ENCODE data around the gene DGCR2. TPM values are rescaled to one million over a fixed set of nuclear protein-coding genes. Genes with fewer than 3 reads are reported as not detected.

The DGCR2 gene
- total and polyA plus RNA-seq, 2 of the 8 experiments (the other 6 are each of a cell fraction or from before 2014, with no cell fraction given) = 42.3 to 62.2 TPM

GRCh38 chr22:19046287-19046686, 75.9 kb downstream of the DGCR2 start (continued):
- TF ChIP-seq NRF1 (IDR thresholded peaks at IDR 0.05; ENCODE audit: low read depth, low read length) = no peak
- TF ChIP-seq BACH1 (IDR thresholded peaks at IDR 0.05; ENCODE audit: low read length) = no peak
- no peak for TF ChIP-seq CHD1 (IDR thresholded peaks at IDR 0.05; ENCODE audit: low read depth, low read length)
- TF ChIP-seq, protein P1, sequence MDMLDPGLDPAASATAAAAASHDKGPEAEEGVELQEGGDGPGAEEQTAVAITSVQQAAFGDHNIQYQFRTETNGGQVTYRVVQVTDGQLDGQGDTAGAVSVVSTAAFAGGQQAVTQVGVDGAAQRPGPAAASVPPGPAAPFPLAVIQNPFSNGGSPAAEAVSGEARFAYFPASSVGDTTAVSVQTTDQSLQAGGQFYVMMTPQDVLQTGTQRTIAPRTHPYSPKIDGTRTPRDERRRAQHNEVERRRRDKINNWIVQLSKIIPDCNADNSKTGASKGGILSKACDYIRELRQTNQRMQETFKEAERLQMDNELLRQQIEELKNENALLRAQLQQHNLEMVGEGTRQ (IDR thresholded peaks at IDR 0.05; ENCODE audit: low read length) = no peak
- TF ChIP-seq KDM4A (IDR thresholded peaks at IDR 0.05; ENCODE audit: low read depth, low read length, severe bottlenecking) = no peak
- TF ChIP-seq SUZ12 (IDR thresholded peaks at IDR 0.05; ENCODE audit: low read length) = no peak

All from H1 (cell line).